Ishikawa (cell line): Measurements from ENCODE around the gene TTC17.

ENCODE experiments used
- EP300 ChIP-seq: IDR thresholded peaks from 2 replicates; pipeline ENCODE4 v1.6.1; 2012; ENCODE audit warnings: borderline replicate concordance
- RAD21 ChIP-seq: IDR thresholded peaks from 2 replicates; pipeline ENCODE4 v1.6.1; 2012; ENCODE audit warnings: low read depth
- TAF1 ChIP-seq: IDR thresholded peaks from 2 replicates; pipeline ENCODE4 v1.6.1; 2012; ENCODE audit warnings: low read depth, mild to moderate bottlenecking
- ZBTB7A ChIP-seq: IDR thresholded peaks from 2 replicates; pipeline ENCODE4 v1.6.1; 2012; ENCODE audit warnings: low read depth
- TF ChIP-seq, protein P1 (sequence below): IDR thresholded peaks from 2 replicates; pipeline ENCODE4 v1.6.1; 2012; ENCODE audit warnings: low read depth, mild to moderate bottlenecking
- TF ChIP-seq, protein P2 (sequence below): IDR thresholded peaks from 2 replicates; pipeline ENCODE4 v1.6.1; 2012

DNA sequence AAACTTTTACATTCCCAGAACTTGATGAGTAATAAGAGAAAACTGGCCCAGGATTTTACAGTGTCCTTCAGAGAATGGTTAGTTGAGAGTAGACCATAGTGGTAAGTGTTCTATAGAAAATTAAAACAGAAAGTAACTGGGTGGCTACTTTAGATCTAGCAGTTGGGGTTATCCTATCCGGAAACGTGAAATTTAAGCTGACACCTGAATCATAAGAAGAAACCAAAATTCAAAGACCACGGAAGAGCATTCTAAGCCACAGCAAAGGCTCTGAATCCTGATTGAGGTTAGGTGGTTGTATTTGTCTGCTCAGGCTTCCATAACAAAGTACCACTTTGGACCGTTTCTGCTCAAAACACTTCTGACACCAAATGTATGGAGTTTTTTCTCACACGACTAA is 34.0 kb downstream of the TTC17 start:
- TF ChIP-seq, protein P1, sequence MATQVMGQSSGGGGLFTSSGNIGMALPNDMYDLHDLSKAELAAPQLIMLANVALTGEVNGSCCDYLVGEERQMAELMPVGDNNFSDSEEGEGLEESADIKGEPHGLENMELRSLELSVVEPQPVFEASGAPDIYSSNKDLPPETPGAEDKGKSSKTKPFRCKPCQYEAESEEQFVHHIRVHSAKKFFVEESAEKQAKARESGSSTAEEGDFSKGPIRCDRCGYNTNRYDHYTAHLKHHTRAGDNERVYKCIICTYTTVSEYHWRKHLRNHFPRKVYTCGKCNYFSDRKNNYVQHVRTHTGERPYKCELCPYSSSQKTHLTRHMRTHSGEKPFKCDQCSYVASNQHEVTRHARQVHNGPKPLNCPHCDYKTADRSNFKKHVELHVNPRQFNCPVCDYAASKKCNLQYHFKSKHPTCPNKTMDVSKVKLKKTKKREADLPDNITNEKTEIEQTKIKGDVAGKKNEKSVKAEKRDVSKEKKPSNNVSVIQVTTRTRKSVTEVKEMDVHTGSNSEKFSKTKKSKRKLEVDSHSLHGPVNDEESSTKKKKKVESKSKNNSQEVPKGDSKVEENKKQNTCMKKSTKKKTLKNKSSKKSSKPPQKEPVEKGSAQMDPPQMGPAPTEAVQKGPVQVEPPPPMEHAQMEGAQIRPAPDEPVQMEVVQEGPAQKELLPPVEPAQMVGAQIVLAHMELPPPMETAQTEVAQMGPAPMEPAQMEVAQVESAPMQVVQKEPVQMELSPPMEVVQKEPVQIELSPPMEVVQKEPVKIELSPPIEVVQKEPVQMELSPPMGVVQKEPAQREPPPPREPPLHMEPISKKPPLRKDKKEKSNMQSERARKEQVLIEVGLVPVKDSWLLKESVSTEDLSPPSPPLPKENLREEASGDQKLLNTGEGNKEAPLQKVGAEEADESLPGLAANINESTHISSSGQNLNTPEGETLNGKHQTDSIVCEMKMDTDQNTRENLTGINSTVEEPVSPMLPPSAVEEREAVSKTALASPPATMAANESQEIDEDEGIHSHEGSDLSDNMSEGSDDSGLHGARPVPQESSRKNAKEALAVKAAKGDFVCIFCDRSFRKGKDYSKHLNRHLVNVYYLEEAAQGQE = no peak
- TF ChIP-seq ZBTB7A (no peak), RAD21 (no peak), EP300 (no peak), TAF1 (no peak)
- TF ChIP-seq, protein P2, sequence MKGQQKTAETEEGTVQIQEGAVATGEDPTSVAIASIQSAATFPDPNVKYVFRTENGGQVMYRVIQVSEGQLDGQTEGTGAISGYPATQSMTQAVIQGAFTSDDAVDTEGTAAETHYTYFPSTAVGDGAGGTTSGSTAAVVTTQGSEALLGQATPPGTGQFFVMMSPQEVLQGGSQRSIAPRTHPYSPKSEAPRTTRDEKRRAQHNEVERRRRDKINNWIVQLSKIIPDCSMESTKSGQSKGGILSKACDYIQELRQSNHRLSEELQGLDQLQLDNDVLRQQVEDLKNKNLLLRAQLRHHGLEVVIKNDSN = no peak
